GM12878 (cell line): ENCODE measurements around the gene RAD51B. TPM values are rescaled to one million over a fixed set of nuclear protein-coding genes. Genes with fewer than 3 reads are reported as not detected.

ENCODE experiments used
- BMI1 ChIP-seq: fragments of 450-650 bp; IDR thresholded peaks from 2 replicates; pipeline ENCODE4 v1.6.1; 2016; ENCODE audit warnings: mild to moderate bottlenecking, moderate library complexity, borderline replicate concordance
- BRCA1 ChIP-seq: IDR thresholded peaks from 2 replicates; pipeline ENCODE4 v1.6.1; 2011; ENCODE audit warnings: low read depth, low read length, improper control_type of control experiment
- CBX5 ChIP-seq: sonication (generic); IDR thresholded peaks from 2 replicates; pipeline ENCODE4 v1.6.1; 2016; ENCODE audit warnings: low read depth, moderate library complexity, mild to moderate bottlenecking, inconsistent platforms
- E2F8 ChIP-seq: fragments of 450-650 bp; IDR thresholded peaks from 2 replicates; pipeline ENCODE4 v1.6.1; 2018; ENCODE audit warnings: mild to moderate bottlenecking, low read depth, moderate library complexity; ENCODE audit not compliant: partially characterized antibody
- EP300 ChIP-seq, 2 experiments: fragments of 150-350 bp in 1 of 2; IDR thresholded peaks; 2 replicates each; pipeline ENCODE4 v1.6.1; 2011 to 2012; ENCODE audit warnings: low read depth in 2 of 2, low read length in 2 of 2, borderline replicate concordance in 1 of 2, improper control_type of control experiment in 1 of 2, inconsistent platforms in 1 of 2; ENCODE audit not compliant: control insufficient read depth in 1 of 2
- GABPA ChIP-seq: IDR thresholded peaks from 2 replicates; pipeline ENCODE4 v1.6.1; 2014; ENCODE audit warnings: antibody characterized with exemption, low read depth, mild to moderate bottlenecking, inconsistent platforms
- MEF2A ChIP-seq: IDR thresholded peaks from 2 replicates; pipeline ENCODE4 v1.6.1; 2011; ENCODE audit warnings: low read depth, mild to moderate bottlenecking, low read length, moderate library complexity; ENCODE audit not compliant: insufficient read depth
- MTA2 ChIP-seq: fragments of 450-650 bp; IDR thresholded peaks from 2 replicates; pipeline ENCODE4 v1.6.1; 2016; ENCODE audit warnings: low read depth, mild to moderate bottlenecking, moderate library complexity
- MTA3 ChIP-seq: IDR thresholded peaks from 2 replicates; pipeline ENCODE4 v1.6.1; 2012; ENCODE audit warnings: low read length, inconsistent platforms, borderline replicate concordance
- MYC ChIP-seq: IDR thresholded peaks from 2 replicates; pipeline ENCODE4 v1.6.1; 2011; ENCODE audit warnings: mild to moderate bottlenecking, low read length, moderate library complexity, inconsistent platforms; ENCODE audit not compliant: insufficient read depth, insufficient replicate concordance, insufficient read length, severe bottlenecking
- PKNOX1 ChIP-seq: fragments of 450-650 bp; IDR thresholded peaks from 2 replicates; pipeline ENCODE4 v1.6.1; 2016; ENCODE audit warnings: mild to moderate bottlenecking
- PML ChIP-seq: IDR thresholded peaks from 2 replicates; pipeline ENCODE4 v1.6.1; 2012; ENCODE audit warnings: low read length, inconsistent platforms
- POU2F2 ChIP-seq: IDR thresholded peaks from 3 replicates; pipeline ENCODE4 v1.6.1; 2011; ENCODE audit warnings: low read depth, mild to moderate bottlenecking, low read length, borderline replicate concordance
- RAD21 ChIP-seq: IDR thresholded peaks from 2 replicates; pipeline ENCODE4 v1.6.1; 2011; ENCODE audit warnings: mild to moderate bottlenecking, low read depth, low read length, moderate library complexity; ENCODE audit not compliant: insufficient read depth
- RAD51 ChIP-seq: fragments of 450-650 bp; IDR thresholded peaks from 2 replicates; pipeline ENCODE4 v1.6.1; 2016; ENCODE audit warnings: moderate library complexity, mild to moderate bottlenecking, inconsistent platforms
- SIX5 ChIP-seq: IDR thresholded peaks from 2 replicates; pipeline ENCODE4 v1.6.1; 2011; ENCODE audit warnings: mild to moderate bottlenecking, low read depth, low read length, moderate library complexity; ENCODE audit not compliant: severe bottlenecking
- STAT1 ChIP-seq: fragments of 450-650 bp; conservative IDR thresholded peaks from 2 replicates; pipeline ENCODE4 v1.6.1; 2014; ENCODE audit warnings: antibody characterized with exemption, mild to moderate bottlenecking
- SUZ12 ChIP-seq: fragments of 200-600 bp; sonication (generic); IDR thresholded peaks from one replicate; pipeline ENCODE4 v1.6.1; 2018; ENCODE audit warnings: antibody characterized with exemption, mild to moderate bottlenecking; ENCODE audit not compliant: unreplicated experiment
- WRNIP1 ChIP-seq: IDR thresholded peaks from 2 replicates; pipeline ENCODE4 v1.6.1; 2011; ENCODE audit warnings: low read depth, low read length, improper control_type of control experiment, borderline replicate concordance
- ZNF24 ChIP-seq: fragments of 450-650 bp; IDR thresholded peaks from 2 replicates; pipeline ENCODE4 v1.6.1; 2017; ENCODE audit warnings: antibody characterized with exemption, mild to moderate bottlenecking
- ZNF274 ChIP-seq: IDR thresholded peaks from one replicate; pipeline ENCODE4 v1.8.0; 2011; ENCODE audit not compliant: insufficient read length, insufficient read depth
- ZSCAN29 ChIP-seq: fragments of 450-650 bp; IDR thresholded peaks from 2 replicates; pipeline ENCODE4 v1.6.1; 2017; ENCODE audit warnings: mild to moderate bottlenecking, moderate library complexity
- polyA plus RNA-seq, 11 experiments: library from polyadenylated mRNA; depleted of rRNA in 4 of 11; unstranded in 6 of 11; stranded (reverse) in 5 of 11; fragments of >200 nt; fragmentation: Nextera tagmentation in 4 of 11; fragmentation: Illumina TruSeq in 1 of 11; extraction: Ambion mirVana in 4 of 11; extraction: Trizol in 1 of 11; gene quantifications; 1 replicate in 1 of 11; 2 replicates in 10 of 11; pipeline versions ENCODE4 v1.2.1 to v1.2.3, GENCODE V29; 2011 to 2016; ENCODE audit warnings: inconsistent platforms in 2 of 11, missing spikeins in 2 of 11, low read depth in 1 of 11
- total RNA-seq, 4 experiments: library from RNA; depleted of rRNA in 3 of 4; stranded (reverse); fragments of >200 nt in 3 of 4; fragmentation: Illumina TruSeq in 1 of 4; extraction: Trizol in 1 of 4; gene quantifications; 2 replicates each; pipeline versions ENCODE4 v1.2.1 to v1.2.3, GENCODE V29; 2013 to 2021
- TF ChIP-seq, protein P1 (sequence below): fragments of 450-650 bp; IDR thresholded peaks from 2 replicates; pipeline ENCODE4 v1.6.1; 2017; ENCODE audit warnings: low read depth, mild to moderate bottlenecking, moderate library complexity
- TF ChIP-seq, protein P2 (sequence below): fragments of 450-650 bp; IDR thresholded peaks from 2 replicates; pipeline ENCODE4 v1.6.1; 2017; ENCODE audit warnings: mild to moderate bottlenecking

The RAD51B gene
- total and polyA plus RNA-seq, 10 of the 15 experiments (the other 5 are each of a cell fraction or from before 2014, with no cell fraction given): 9.8 to 26.8 (median 21.3) TPM

DNA sequence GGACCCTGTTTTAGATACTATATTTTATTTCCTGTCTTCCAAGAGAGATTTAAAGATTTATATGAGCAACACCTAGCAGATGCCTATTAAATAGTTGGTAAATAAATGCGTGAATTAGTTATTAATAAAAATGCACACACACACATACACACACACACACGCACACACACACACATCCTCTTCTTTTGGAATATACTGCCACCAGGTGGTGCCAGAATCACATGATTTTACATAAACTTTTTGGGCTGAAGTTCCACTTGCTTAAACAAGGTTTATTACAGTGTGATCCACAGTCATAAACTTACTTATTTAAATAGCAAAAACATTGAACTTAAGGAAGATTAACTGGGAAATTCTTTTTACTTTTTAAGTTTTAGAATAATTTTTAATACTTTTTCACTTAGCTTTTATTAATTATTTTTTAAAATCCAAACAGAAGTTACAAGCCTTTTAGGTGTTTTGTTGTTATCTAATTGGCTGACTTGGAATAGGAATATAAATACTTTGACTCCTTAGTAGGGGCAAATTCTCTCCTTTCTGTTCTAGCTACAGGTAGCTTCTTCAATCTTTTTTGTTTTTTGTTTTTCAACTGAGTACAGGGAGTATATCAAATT lies 17.5 kb downstream of the RAD51B start (continued):
- TF ChIP-seq E2F8 (no peak), CBX5 (no peak), MYC (no peak), PKNOX1 (no peak), MEF2A (0 out of 2 replicates have a peak, but pooled peaks have one; percentile 7), STAT1 (no peak), SIX5 (no peak), ZSCAN29 (no peak), MTA3 (no peak), PML (no peak), SUZ12 (no peak), POU2F2 (peak; percentile 55; the same call in 1 of the 3 replicates), RAD51 (no peak; the same call in 1 of the 2 replicates), BMI1 (no peak), BRCA1 (no peak), MTA2 (no peak), ZNF274 (no peak), WRNIP1 (no peak), RAD21 (peak; percentile 85), ZNF24 (no peak), GABPA (peak; percentile 46; the same call in 1 of the 2 replicates), EP300 (IDR thresholded peaks at IDR 0.05; ENCODE audit: borderline replicate concordance in 1 of 2, control insufficient read depth in 1 of 2, low read depth in 2 of 2, low read length in 2 of 2) (no peak)
- TF ChIP-seq, protein P1, sequence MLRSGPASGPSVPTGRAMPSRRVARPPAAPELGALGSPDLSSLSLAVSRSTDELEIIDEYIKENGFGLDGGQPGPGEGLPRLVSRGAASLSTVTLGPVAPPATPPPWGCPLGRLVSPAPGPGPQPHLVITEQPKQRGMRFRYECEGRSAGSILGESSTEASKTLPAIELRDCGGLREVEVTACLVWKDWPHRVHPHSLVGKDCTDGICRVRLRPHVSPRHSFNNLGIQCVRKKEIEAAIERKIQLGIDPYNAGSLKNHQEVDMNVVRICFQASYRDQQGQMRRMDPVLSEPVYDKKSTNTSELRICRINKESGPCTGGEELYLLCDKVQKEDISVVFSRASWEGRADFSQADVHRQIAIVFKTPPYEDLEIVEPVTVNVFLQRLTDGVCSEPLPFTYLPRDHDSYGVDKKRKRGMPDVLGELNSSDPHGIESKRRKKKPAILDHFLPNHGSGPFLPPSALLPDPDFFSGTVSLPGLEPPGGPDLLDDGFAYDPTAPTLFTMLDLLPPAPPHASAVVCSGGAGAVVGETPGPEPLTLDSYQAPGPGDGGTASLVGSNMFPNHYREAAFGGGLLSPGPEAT: no peak
- TF ChIP-seq, protein P2, sequence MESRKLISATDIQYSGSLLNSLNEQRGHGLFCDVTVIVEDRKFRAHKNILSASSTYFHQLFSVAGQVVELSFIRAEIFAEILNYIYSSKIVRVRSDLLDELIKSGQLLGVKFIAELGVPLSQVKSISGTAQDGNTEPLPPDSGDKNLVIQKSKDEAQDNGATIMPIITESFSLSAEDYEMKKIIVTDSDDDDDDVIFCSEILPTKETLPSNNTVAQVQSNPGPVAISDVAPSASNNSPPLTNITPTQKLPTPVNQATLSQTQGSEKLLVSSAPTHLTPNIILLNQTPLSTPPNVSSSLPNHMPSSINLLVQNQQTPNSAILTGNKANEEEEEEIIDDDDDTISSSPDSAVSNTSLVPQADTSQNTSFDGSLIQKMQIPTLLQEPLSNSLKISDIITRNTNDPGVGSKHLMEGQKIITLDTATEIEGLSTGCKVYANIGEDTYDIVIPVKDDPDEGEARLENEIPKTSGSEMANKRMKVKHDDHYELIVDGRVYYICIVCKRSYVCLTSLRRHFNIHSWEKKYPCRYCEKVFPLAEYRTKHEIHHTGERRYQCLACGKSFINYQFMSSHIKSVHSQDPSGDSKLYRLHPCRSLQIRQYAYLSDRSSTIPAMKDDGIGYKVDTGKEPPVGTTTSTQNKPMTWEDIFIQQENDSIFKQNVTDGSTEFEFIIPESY: no peak
